GM19463 (cell line): ENCODE data around the gene ZNF827.
A peak's percentile ranks its signal among the peaks of the same experiment; 100 is the strongest.

ENCODE experiments used
- ATAC-seq: cut with Tn5 transposase; IDR thresholded peaks from one replicate; pipeline ENCODE4 v1.9.1; 2021; ENCODE audit warnings: mild to moderate bottlenecking, moderate library complexity; ENCODE audit not compliant: unreplicated experiment

The ZNF827 gene

GRCh38 chr4:145935253-145936141 is 3.1 kb downstream of the ZNF827 start:
- peak; percentile 37 for ATAC-seq

- ATAC-seq, result no peak
Measured at GRCh38 chr4:145934434-145935047, 4.1 kb downstream of the ZNF827 start.

- no peak for ATAC-seq
Measured at GRCh38 chr4:145933134-145933533, 5.5 kb downstream of the ZNF827 start.

- ATAC-seq, result no peak
Measured at GRCh38 chr4:145931403-145931802, 7.2 kb downstream of the ZNF827 start.

GRCh38 chr4:145930592-145930991 is 8.0 kb downstream of the ZNF827 start:
- ATAC-seq, result no peak

GRCh38 chr4:145929415-145930178 is 9.0 kb downstream of the ZNF827 start:
- no peak for ATAC-seq

- no peak for ATAC-seq
Measured at GRCh38 chr4:145928748-145929147, 9.9 kb downstream of the ZNF827 start.

GRCh38 chr4:145927030-145927429 is 11.6 kb downstream of the ZNF827 start:
- ATAC-seq, result no peak

GRCh38 chr4:145921231-145921630 is 17.4 kb downstream of the ZNF827 start:
- no peak for ATAC-seq

GRCh38 chr4:145920205-145920604 is 18.4 kb downstream of the ZNF827 start:
- no peak for ATAC-seq

- ATAC-seq, result no peak
Measured at GRCh38 chr4:145912376-145912775, 26.2 kb downstream of the ZNF827 start.

- ATAC-seq, result no peak
Measured at GRCh38 chr4:145909773-145910172, 28.9 kb downstream of the ZNF827 start.

- no peak for ATAC-seq
Measured at GRCh38 chr4:145909281-145909715, 29.3 kb downstream of the ZNF827 start.

GRCh38 chr4:145907812-145908211 is 30.8 kb downstream of the ZNF827 start:
- ATAC-seq, result no peak

GRCh38 chr4:145907390-145907789 is 31.2 kb downstream of the ZNF827 start:
- no peak for ATAC-seq

GRCh38 chr4:145904413-145905177 is 34.0 kb downstream of the ZNF827 start:
- ATAC-seq, result no peak

- ATAC-seq, result no peak
Measured at GRCh38 chr4:145902522-145902921, 36.1 kb downstream of the ZNF827 start.

- no peak for ATAC-seq
Measured at GRCh38 chr4:145899886-145900460, 38.6 kb downstream of the ZNF827 start.

GRCh38 chr4:145898926-145899531 is 39.6 kb downstream of the ZNF827 start:
- no peak for ATAC-seq

- ATAC-seq, result no peak
Measured at GRCh38 chr4:145898466-145898865, 40.2 kb downstream of the ZNF827 start.
